ENCODE data around the gene SLC44A2.
A peak's percentile ranks its signal among the peaks of the same experiment; 100 is the strongest.

Gene SLC44A2

GRCh38 chr19:10646456-10647159 lies 21.3 kb downstream of the SLC44A2 start:
- Histone ChIP-seq H3K36me3 (ENCODE audit: control insufficient read depth in 2 of 2, insufficient read depth in 1 of 2, low read length in 2 of 2) (peaks cover 0 to 16% of the 10 kb centered on the region in 2 experiments; a peak in 1 of 3 replicates), H3K27ac (ENCODE audit: extremely low read depth, low read depth, low read length) (no peak overlapping the region), H3K4me1 (ENCODE audit: control insufficient read depth, insufficient read depth, low read length) (no peaks in the 10 kb centered on the region), H3K4me3 (ENCODE audit: low read depth, low read length) (no peak overlapping the region), H3K9me3 (ENCODE audit: control insufficient read depth, insufficient read depth, low read depth, low read length) (no peaks in the 10 kb centered on the region)
- no peak for TF ChIP-seq ZNF24 (tag by site-specific recombination; IDR thresholded peaks at IDR 0.05)
- TF ChIP-seq, protein P1, sequence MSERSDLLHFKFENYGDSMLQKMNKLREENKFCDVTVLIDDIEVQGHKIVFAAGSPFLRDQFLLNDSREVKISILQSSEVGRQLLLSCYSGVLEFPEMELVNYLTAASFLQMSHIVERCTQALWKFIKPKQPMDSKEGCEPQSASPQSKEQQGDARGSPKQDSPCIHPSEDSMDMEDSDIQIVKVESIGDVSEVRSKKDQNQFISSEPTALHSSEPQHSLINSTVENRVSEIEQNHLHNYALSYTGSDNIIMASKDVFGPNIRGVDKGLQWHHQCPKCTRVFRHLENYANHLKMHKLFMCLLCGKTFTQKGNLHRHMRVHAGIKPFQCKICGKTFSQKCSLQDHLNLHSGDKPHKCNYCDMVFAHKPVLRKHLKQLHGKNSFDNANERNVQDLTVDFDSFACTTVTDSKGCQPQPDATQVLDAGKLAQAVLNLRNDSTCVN (tag by site-specific recombination; optimal IDR thresholded peaks at IDR 0.05) = no peak
- no peak for TF ChIP-seq ZNF624 (tag by site-specific recombination; IDR thresholded peaks at IDR 0.05)
- no peak for TF ChIP-seq ZNF16 (tag by site-specific recombination; IDR thresholded peaks at IDR 0.05; ENCODE audit: low read depth)
- TF ChIP-seq ZNF394 (tag by site-specific recombination; IDR thresholded peaks at IDR 0.05; ENCODE audit: borderline replicate concordance) = no peak
- TF ChIP-seq ZNF560 (tag by site-specific recombination; IDR thresholded peaks at IDR 0.05; ENCODE audit: borderline replicate concordance) = no peak
- TF ChIP-seq SCRT2 (tag by site-specific recombination; IDR thresholded peaks at IDR 0.05) = no peak
- TF ChIP-seq ZNF324 (tag by site-specific recombination; IDR thresholded peaks at IDR 0.05) = no peak
- no peak for TF ChIP-seq ZNF133 (tag by site-specific recombination; IDR thresholded peaks at IDR 0.05)
- no peak for TF ChIP-seq ZNF473 (tag by site-specific recombination; IDR thresholded peaks at IDR 0.05)
- TF ChIP-seq ZBTB7A (tag by site-specific recombination; IDR thresholded peaks at IDR 0.05; ENCODE audit: low read depth) = no peak
- TF ChIP-seq ZNF677 (tag by site-specific recombination; IDR thresholded peaks at IDR 0.05) = no peak
- TF ChIP-seq GLIS1 (tag by site-specific recombination; IDR thresholded peaks at IDR 0.05) = no peak
- TF ChIP-seq YY2 (tag by site-specific recombination; IDR thresholded peaks at IDR 0.05) = no peak
- TF ChIP-seq ZNF433 (tag by site-specific recombination; IDR thresholded peaks at IDR 0.05; ENCODE audit: low read depth) = no peak
- TF ChIP-seq ZSCAN18 (tag by site-specific recombination; IDR thresholded peaks at IDR 0.05) = no peak
- TF ChIP-seq, protein P2, sequence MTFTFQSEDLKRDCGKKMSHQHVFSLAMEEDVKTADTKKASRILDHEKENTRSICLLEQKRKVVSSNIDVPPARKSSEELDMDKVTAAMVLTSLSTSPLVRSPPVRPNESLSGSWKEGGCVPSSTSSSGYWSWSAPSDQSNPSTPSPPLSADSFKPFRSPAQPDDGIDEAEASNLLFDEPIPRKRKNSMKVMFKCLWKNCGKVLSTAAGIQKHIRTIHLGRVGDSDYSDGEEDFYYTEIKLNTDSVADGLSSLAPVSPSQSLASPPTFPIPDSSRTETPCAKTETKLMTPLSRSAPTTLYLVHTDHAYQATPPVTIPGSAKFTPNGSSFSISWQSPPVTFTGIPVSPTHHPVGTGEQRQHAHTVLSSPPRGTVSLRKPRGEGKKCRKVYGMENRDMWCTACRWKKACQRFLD (tag by site-specific recombination; IDR thresholded peaks at IDR 0.05) = no peak
- no peak for TF ChIP-seq ZNF391 (tag by site-specific recombination; IDR thresholded peaks at IDR 0.05; ENCODE audit: borderline replicate concordance, low read depth)
- ChIA-PET CTCF (interaction anchor here (0.5 to 11.5 kb wide), 10 partner anchors 20 to 238 kb away, joined by 3 to 243 read pairs (median 4); partner anchors contain the start of gene S1PR5), POLR2A (interaction anchor here (1.1 to 1.4 kb wide), 2 partner anchors 9 to 66 kb away, joined by 5 read pairs; no protein-coding TSS in a partner anchor)

DNA sequence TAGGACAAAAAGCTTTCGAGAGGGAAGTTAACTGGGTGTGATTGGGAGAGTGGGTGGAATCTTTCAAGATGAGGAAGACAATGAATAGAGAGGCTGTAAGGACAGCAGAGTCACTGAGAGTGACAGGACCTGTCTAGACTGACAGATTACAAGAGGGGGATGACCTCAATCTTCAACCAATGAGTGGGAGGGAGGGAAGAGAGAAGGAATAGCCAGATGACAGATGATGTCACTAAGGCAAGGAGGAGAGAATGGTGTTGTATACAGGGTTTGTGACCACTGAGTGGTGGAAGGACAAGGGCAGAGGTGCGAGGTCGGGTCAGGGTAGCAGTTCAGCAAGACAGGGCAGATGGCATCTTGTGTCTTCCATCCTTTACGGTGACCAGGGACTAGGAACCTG lies 23.0 kb downstream of the SLC44A2 start:
- H3K9me3 ChIP-seq (ENCODE audit: control insufficient read depth, insufficient read depth, low read depth, low read length) = no peaks in the 10 kb centered on the region
- peaks cover 0 to 6% of the 10 kb centered on the region in 2 experiments; a peak in 1 of 3 replicates for H3K36me3 ChIP-seq (ENCODE audit: control insufficient read depth in 2 of 2, insufficient read depth in 1 of 2, low read length in 2 of 2)
- no peak overlapping the region for H3K27ac ChIP-seq (ENCODE audit: extremely low read depth, low read depth, low read length)
- no peaks in the 10 kb centered on the region for H3K4me1 ChIP-seq (ENCODE audit: control insufficient read depth, insufficient read depth, low read length)
- ChIA-PET POLR2A (no interaction called here), CTCF (interaction anchor here (0.6 to 11.5 kb wide), 4 partner anchors 53 to 168 kb away, joined by 4 to 243 read pairs (median 5); no protein-coding TSS in a partner anchor)
- no peak overlapping the region for H3K4me3 ChIP-seq (ENCODE audit: low read depth, low read length)
- TF ChIP-seq TRIM28 (IDR thresholded peaks at IDR 0.05; ENCODE audit: borderline replicate concordance, low read length) = no peak
- TF ChIP-seq ZNF280D (tag by site-specific recombination; IDR thresholded peaks at IDR 0.05) = no peak
- no peak for TF ChIP-seq ZNF155 (tag by site-specific recombination; IDR thresholded peaks at IDR 0.05)
- peak; percentile 42; the same call in 1 of the 2 replicates for TF ChIP-seq ZFHX2 (tag by site-specific recombination; conservative IDR thresholded peaks at IDR 0.05)
- TF ChIP-seq ZNF692 (tag by site-specific recombination; IDR thresholded peaks at IDR 0.05) = no peak
- TF ChIP-seq ZNF133 (tag by site-specific recombination; IDR thresholded peaks at IDR 0.05) = no peak
- TF ChIP-seq EGR2 (tag by site-specific recombination; IDR thresholded peaks at IDR 0.05; ENCODE audit: low read depth) = peak; percentile 18; the same call in 1 of the 2 replicates
- TF ChIP-seq ZNF776 (tag by site-specific recombination; IDR thresholded peaks at IDR 0.05; ENCODE audit: borderline replicate concordance) = no peak
- TF ChIP-seq ZNF792 (tag by site-specific recombination; IDR thresholded peaks at IDR 0.05) = no peak
- TF ChIP-seq SP2 (tag by site-specific recombination; IDR thresholded peaks at IDR 0.05) = peak; percentile 59; the same call in 1 of the 2 replicates
